Dedifferentiated amniotic fluid mesenchymal stem cell (primary cell): ENCODE results near the gene CAMK2D.
A peak's percentile ranks its signal among the peaks of the same experiment; 100 is the strongest.

ENCODE experiments used
- DNase-seq: peaks from one replicate; pipeline ENCODE4 v3.0.0-alpha.2; 2016; ENCODE audit errors: extremely low spot score

The CAMK2D gene

DNA sequence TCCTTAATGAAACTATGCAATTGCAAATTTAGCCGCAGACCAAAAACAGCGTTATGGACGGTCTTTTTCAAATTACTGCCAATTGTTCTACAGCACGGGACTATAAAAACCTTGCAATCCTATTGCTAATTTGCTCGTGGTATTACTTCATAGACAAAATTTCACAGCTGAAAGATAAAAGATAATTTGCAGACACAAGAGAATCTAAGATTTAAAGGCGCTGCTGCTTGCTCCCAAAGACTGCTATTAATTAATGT is 1.4 kb upstream of the CAMK2D start:
- DNase-seq = no peak

DNA sequence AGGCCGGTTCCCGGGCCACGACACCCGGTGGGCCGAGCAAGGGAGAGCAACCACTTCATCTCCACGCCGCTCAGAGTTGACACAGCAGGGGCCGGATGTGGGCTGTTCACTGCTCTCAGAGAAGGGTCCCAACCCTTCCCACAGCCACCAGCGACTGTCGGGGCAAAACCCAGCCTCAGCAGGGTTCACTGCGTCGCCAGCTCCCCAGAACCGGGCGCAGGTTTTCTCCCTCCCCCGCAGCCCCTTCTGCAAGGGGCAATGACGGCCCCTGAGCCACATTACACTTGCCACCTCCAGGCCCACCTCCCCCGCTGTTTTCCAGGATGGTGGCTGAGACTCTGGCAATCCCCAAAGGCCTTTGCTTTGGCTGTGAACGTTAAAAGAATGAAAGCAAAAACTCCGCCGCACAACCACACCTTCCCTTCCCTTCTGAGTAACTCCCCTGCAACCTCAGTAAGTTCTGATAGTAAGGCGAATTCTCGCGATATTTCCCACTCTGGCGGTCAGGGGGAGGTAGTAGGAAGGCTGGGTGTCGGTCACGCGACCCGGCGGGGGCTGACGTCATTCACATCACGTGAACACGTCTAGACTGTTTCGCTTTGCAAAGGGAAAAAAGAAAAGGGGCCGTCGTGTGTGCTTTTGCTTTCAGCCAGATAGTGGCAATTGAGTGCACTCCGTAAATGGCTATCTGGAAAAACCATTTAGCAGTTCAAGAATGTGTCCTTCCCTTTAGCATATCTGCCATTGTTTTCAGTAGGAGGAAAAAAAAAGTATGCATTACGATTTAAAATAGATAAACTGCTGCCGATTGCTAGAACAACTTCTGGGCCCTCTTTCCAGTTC is 869 bp upstream of the CAMK2D start:
- DNase-seq = peak; percentile 100

DNA sequence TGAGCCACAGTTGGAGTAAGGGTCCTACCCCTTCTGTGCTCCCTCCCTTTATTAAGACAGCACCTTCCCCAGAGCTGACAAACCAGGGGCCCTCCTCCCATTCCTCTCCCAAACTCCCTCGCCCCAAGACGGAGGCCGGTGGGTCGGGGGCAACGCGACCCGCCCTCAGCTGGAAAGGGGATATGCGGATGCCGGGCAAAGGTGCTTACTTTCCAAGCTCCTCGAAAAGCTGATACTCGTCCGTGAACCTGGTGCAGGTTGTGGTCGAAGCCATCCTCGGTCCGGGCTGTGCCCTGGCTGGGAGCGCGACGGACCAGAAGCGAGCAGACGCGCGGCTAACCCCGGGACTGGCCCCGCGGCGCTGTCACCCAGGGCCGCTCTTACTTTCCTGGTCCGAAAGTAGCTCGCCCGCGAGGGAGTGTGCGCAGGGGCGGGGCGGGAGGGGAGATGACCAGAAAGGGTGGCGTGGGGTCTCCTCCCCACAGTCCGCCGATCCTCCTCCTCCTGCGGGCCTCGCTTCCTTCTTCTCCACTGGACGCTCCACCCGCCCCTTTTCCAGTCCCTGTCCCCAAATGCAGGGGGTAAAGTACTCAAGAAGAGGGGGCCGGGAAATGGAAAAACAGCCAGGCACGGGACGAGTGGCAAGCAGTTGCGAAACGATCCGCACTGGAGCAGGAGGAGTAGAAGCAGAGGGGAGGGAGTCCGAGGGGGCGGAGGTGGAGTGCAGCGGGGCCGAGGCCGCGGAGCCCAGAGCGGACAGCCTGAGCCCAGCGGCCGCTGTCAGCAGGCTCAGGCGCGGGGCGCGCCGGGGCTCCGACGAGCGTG is 531 bp downstream of the CAMK2D start:
- DNase-seq = peak; percentile 59

DNA sequence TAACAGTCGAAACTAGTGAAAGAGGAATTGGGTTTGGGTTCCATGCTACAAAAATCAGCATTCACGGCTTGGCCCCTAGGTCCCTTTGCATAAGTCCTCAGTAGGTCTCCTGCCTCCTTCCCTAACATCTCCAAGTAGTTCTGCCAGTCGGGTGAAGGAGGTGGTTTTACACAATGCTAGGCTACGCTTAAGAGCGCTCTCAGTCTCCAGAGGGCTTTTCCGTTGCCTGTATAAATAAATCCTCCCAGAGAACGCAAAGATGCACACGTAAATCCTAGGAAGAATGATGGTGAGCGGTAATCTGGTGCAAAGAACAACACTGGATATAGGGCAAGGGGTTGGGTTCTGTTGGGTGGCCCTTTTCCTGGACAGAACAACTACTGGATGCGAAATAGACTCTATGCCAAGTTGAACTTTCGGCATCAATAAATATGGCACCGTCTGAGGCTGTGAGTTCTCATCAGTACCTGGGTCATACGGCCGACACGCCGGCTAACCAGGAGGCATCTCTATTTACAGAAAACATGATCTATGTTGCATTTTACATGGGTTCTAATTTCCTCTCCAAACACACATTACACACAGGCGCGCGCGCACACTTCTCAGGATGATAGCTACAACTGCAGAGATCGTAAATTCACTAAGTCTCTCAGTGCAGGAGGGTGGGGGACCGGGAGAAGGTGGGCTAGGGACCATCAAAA is 1.3 kb downstream of the CAMK2D start:
- no peak for DNase-seq

DNA sequence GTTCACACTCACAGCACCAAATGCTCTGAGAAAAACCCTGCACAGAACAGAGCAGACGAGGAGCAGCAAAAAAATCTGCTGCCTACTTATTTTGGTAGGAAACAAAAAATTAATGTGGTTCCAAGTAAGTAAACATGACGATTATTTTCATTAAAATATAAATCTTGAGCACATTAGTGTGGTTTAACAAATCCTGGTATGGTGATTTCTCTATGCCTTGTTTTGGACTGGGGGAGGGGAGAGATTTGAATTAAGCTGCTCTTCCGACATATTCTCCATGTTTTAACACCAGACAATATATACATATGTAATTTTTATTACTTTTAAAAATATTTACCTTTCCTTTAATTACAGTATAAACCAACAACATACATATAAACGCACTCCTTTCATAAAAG is 1.8 kb downstream of the CAMK2D start:
- DNase-seq = no peak

DNA sequence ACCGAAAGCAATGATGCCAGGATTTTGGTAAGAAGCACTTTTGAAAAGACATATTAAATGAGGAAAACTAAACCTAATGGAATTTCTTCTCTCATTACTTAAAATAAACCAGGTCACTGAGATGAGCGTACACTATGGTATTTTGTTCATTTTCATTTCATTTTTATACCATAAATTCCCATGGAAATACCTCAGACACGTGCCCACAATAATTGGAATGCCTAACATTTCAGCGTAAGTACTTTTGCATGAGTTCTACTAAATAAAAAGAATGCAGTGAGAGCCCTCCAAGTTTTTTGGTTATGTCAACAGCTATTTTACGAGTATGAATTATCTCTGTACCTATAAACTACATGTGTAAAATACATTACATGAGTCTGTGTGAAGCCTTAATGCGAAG is 3.2 kb downstream of the CAMK2D start:
- peak; percentile 66 for DNase-seq

DNA sequence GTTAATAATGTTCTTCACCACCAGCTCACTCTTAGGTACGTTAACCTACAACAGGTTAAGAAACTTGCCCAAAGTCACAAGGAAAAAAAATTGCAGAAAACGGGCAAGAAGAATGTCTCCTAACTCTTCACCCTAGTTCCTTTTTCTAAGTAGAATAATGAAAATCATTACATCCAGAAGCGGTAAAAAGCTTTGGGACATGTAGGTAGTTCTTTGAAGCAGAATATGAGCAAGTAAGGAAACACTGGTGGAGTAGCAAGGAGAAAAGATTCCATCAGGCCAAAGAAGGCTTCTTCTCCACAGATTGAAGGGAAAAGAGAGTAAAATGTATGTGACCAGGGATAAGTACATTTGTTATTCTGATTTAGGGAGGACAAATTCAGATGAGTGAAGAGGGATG is 4.1 kb downstream of the CAMK2D start:
- DNase-seq = no peak

DNA sequence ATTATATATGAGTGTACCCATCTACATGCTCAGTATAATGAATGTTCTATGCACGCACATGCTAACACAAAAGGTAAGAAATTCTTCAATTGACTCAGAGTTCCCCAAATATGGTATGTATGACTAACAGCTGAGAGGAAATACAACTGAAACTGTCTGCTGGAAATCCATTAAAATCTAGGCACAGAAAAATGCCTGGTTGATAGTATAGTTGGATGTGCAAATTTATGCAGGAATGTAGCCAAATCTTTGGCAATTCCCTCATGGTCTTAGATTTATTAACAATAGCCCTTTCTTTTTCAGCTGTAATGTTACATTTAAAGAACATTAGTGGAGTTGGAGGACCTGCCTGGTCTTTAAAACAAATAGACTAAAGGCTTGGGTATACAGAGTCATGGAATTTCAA is 5.5 kb downstream of the CAMK2D start:
- DNase-seq = peak; percentile 46

DNA sequence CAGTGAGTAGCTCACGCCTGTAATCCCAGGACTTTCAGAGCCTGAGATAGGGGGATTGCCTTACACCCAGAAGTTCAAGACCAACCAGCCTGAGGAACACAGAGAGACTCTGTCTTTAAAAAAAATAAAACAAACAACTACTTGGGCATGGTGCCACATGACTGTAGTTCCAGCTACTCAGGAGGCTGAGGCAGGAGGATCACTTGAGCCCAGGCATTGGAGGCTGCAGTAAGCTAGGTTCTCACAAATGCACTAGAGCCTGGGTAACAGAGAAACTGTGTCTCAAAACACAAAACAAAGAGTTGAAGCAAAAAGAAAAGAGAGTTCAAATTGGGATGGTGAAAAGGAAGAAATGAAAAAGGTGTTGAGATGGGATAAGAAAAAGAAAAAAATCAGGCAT is 10.8 kb downstream of the CAMK2D start:
- DNase-seq = no peak

DNA sequence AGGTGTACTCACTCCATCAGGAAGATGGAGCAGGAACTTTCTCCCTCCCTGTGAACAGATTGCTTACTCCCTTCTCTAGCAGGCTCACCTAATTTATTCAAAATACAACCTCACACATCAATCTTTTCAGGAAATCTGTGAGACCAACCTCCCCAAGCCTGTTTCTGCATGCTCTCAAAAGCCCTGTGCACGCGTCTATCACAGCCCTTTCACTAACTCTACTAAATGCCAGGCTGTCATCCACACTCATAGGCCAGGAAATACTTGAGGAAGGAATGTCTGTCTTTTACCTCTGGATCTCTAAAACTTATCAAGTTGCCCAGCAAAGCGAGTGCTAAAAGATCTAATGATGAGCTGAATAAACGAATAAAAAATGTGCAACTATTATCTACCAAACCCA is 11.2 kb downstream of the CAMK2D start:
- no peak for DNase-seq

DNA sequence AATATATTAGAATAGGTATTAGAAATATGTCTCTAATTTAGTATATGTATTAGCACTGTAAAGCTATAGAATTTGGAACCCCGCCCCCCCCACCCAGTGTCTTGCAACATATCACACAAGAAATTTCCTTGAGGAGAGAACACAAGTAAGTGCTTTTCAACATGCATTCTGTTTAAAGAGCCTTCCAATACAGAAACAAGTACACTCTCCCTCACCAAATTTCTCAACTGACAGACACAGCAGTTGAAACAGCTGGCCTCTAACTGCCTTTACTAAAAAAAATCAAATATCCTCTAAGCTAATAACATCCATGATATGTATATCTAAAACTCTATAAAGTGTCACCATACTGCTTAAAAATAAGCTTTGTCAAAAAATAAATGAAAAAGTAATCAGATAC is 12.4 kb downstream of the CAMK2D start:
- DNase-seq = no peak

DNA sequence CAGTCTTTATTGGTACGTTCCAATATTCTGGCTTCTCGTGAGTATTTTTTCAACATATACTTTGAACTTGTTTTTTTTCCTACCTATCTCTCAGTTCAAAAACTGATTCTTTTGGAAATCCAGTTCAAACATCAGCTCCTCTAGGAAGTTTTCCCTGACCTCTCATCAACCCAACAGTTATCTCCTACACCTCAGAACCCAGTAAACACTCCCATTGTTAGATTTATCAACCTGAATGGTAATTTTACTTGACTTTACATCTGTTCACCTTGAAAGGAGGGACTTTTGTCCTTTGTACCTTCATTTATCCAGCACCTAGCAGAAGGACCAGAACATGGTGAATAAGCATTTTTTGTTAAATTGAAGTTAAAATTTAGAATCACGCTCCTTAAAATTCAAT is 13.6 kb downstream of the CAMK2D start:
- no peak for DNase-seq

DNA sequence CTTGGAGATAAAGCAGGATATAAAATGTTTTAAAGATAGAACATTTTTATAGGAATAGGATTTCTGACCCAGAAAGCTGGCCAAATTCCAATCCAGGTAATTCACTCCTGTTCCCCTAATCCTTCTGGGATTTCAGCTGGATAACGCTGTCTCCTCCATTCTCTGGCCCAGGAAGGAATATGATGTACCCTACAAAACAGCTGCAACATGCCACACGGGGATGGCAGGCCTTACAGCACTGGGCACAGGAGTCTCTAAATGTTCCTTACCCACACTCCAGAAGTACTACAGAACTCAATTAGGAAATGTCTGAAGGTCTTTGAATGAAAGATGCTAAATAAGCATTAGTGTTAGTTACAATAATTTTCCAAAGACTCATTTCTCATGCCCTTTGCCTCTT is 15.8 kb downstream of the CAMK2D start:
- no peak for DNase-seq

DNA sequence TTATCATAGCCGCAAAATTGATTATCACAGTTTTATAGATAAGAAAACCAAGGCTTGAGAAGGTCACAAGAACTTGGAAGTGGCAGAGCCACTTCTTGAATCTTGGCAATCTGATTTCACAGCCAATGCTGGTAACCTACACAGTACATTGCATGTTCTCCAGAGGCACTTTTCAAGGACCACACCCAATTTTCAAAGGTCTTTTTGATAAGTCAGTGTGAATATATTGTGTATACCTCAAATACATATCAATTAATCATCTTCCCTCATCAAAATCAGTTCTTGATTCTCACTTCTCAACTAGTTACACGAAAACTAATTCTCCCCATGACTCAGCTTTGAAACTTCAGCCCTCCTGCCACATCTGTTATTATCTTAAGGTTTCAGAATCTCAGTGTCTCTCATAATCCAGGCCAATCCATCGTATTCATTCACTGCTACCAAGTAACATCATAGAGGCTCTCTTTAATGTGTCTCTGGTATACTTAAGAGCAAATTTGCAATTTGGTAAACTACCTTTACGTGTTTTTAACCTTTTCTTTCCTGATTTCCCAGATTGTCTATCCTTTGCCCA is 16.8 kb downstream of the CAMK2D start:
- DNase-seq = no peak

DNA sequence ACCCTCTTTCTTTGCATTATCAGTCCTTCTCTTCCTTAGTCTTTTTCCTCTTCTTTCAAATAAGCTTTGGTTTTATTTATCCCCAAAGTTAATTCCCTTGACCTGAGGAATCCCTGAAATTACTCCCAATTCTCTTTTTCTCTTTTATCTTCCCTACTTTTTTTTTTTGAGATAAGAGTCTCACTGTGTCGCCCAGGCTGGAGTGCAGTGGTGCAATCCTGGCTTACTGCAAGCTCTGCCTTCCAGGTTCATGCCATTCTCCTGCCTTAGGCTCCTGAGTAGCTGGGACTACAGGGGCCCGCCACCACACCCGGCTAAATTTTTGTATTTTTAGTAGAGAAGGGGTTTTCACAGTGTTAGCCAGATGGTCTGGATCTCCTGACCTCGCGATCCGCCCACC is 17.8 kb downstream of the CAMK2D start:
- DNase-seq = no peak

DNA sequence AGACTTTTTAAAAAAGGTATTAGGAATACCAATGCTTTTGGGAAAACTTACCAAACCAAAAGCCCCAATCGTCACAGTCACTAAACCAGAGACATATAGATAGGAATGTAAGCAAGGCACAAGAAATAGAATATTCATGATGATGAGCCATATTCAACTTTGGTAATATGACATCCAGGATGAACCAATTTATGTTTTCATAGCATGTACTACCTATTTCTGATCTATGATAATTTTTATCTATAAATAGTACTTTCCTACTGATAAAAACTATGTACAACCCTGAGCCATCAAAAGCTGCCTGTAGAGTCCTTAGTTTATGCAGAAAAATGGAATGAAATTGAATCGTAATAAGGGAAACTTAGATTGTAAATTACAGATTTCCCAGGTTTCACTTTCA is 18.9 kb downstream of the CAMK2D start:
- DNase-seq = no peak

DNA sequence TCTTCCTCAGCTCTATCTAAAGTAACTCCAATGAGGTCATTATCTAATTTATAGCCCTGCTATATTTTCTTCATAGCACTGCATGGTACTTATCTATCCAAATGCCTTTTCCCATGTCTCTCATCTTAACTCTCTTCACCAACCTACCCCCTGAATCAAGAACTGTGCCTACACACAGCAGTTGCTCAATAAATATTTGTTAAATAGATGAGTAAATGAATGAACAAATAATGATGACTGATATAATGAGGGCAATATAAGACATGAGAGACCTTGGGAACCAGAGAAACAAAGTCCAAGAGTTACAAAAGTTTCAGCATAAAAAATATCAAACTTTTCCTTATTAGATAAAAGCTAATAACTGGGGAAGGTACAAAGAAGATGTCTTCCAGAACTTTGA is 19.6 kb downstream of the CAMK2D start:
- DNase-seq = no peak

DNA sequence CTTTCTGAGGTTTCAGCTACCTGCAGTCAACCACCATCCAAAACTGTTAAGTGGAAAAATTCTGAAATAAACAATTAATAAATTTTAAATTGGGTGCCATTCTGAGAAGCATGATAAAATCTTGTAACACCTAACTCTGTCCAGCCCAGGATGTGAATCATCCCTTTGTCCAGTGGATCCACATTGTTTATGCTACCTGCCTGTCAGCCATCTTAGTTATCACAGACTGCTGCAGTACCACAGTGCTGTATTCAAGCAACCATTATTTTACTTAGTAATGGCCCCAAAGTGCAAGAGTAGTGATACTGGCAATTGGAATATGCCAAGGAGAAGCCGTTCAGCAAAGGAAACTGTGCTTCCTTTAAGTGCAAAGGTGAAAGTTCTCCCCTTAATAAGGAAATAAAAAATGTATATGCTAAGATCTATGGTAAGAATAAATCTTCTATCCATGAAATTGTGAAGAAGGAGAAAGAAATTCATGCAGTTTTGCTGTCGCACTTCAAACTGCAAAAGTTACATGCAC is 20.6 kb downstream of the CAMK2D start:
- DNase-seq = no peak

DNA sequence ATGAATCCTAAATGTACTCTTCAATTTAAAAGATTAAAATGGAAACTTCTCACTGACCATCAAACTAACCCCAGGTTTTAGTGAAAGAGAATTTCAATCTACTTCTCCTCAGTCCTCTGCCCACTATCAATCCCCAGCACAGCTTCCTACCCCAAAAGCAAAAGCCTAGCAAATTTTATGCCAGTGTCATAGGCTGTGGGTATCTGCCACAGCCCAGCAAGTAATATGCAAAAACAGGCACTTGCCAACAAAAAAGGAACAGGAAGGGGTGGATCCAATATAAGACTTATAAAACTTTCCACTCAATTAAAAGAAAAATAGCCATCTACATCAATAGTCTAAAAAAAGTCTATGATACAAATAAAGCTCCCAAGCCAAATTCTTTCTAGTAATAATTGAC is 22.3 kb downstream of the CAMK2D start:
- DNase-seq = no peak

DNA sequence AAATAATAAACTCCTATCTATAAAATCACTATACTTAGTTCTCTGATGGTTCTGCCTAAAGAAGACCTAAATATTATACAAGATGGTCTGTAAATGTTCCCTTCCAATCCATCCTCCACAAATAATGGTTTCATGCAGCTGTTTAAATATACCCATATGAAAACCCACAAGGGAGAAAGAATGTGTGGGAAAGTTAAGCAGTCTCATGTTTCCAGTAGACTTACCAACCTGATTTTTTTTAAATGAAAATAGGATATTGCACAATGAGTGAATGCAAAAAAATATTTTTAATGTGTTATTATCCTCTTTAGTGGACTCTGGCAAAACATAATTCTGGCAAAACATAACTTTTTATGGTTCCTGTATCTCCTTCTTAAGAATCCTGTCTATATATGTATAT is 23.3 kb downstream of the CAMK2D start:
- DNase-seq = peak; percentile 71

DNA sequence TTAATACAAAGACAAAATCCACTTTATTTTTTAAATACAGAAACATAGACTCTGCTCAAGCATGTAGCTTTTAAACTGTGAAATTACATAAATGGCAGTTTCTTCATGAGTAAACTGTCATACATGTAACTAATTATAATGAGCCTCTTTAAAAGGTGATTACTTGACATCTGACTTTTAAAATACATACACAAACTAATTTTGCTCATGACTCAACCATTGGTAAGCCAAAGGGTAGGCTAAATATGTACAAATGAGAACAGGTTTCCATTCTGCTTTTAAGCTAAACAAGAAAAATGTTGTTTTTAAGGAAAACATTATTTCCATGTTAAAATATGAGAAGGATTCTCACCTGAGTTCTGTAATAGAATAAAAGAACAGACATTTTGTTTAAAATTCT is 27.9 kb downstream of the CAMK2D start:
- DNase-seq = no peak

DNA sequence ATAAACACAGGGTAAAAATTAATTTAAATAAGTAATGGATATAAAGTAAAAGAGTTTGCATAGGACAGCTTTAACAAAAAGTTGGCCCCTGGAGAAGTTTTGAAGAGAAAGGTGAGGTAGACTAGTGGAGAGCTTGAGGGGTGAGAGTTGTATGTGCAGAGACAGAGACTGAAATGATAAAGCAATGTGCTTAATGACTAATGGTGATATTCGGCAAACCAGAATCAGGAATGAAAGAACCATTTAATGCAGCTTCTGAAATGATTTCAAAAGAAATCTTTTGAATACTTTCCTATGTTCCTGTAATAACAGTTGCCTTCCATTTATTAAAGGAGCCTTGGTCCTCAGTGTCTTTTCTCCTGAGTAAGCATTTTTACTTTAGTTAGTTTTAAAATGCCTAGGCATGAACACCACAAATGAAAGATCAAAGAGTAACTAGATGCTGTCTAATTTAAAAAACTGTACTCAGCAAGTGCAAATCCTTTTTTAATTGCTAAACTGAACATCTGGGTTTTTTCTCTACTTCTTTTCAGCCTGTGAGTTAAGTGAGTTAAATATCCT is 28.5 kb downstream of the CAMK2D start:
- no peak for DNase-seq
